GM19438 (cell line): ENCODE measurements around the gene KCTD16.

Source experiments
- ATAC-seq: cut with Tn5 transposase; IDR thresholded peaks from one replicate; pipeline ENCODE4 v1.9.1; 2021; ENCODE audit warnings: low read depth; ENCODE audit not compliant: unreplicated experiment

KCTD16 gene

DNA sequence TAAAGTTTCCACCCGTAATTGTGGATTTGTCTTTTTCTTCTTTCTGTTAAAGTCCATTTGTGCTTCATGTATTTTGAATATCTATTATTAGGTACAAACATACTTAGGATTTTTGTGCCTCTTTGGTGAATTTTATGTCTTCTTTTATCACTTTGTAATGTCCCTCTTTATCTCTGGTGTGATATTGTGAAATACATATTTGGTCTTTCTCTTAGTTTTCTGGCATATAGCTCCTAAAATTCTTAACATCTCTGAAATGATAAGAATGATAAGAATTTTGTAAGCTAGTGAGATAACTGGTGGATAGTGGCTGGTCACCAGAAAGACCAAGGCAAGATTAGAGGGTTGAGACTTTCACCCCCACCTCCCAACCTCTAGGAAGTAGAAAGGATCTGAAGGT, 111.1 kb downstream of the KCTD16 start:
- no peak for ATAC-seq

GRCh38 chr5:144284036-144284435, 113.4 kb downstream of the KCTD16 start:
- ATAC-seq = no peak

DNA sequence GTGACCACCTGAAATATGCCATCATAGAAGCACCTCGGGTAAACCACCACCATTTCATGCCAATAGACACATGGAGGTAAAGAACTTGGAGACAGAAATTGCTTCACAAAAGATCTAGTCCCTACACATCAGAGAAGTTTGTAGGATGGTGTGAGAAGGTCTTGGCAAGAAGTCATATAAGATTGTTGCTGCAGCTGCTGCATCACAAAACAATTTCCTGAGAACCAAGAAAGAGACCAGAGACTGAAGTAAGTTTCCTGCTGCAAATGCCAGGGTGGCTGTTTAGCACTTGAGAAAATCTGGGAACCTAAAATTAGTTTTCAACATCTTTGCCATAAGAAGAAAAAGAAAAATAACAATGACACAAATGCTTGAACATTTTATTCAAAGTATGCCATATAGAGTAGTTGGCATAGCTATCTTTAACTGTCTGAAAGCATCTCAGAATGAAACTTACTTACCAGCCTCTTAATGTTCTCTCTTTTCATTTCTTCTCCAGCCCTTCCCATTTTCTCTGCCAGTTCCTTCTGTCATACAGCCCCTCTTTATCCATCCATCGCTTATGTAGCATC, 114.3 kb downstream of the KCTD16 start:
- no peak for ATAC-seq

DNA sequence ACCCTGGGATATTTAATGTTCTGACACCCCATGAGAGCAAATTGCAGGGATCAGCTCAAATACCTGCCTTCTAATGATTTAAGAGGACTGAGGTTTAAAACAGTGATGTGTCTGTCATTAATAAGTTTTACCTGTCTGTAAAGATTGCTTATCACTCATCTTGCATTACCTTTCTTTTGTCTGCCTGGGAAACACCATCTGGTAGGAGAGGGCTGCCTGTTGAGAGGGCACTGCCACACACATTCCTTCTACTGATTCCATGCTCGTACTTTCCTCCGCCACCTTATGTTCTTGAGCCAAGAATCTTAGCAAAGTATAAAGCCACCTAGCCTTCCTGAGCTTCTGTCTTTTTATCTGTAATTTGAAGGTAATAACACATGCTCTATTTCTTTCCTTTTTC, 118.6 kb downstream of the KCTD16 start:
- ATAC-seq = no peak

GRCh38 chr5:144292029-144292428, 121.4 kb downstream of the KCTD16 start:
- no peak for ATAC-seq

DNA sequence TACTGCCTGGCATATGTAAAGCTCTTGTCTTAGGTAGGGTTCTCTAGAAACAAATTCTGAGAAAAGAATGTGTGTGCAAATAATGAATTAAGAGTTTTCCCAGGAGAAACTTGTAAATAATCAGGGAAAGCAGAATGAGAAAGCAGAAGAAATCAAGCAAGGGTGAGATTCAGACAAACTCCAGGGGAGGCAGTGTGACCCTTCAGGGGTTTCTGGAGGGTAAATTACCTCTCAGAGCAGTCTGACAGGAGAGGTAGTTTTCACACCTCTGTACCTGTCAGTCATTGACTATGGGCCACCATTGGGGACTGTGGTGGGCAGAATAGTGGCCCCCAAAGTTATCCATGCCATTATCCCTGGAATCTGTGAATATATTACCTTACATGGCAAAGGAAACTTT, 124.6 kb downstream of the KCTD16 start:
- ATAC-seq = no peak

- no peak for ATAC-seq
Measured at GRCh38 chr5:144297081-144297480, 126.4 kb downstream of the KCTD16 start.

DNA sequence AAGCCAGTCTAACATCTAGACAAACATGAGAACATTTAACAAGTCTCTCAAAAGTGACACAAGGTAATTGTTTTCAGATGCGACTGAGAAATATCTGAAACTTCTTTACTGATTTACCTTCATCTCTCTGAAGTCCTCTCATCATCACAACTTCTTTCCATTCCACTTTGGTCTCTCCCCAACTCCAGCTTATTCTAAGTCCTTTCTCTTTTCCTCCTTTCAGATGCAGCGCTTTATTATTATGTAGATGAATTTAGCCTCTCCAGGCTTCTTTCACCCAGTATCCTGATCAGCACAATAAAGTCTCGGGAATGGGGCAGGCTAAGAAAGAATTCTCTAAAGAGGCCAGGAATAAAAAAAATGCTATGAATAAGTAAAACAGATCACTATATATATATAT, 128.0 kb downstream of the KCTD16 start:
- no peak for ATAC-seq

DNA sequence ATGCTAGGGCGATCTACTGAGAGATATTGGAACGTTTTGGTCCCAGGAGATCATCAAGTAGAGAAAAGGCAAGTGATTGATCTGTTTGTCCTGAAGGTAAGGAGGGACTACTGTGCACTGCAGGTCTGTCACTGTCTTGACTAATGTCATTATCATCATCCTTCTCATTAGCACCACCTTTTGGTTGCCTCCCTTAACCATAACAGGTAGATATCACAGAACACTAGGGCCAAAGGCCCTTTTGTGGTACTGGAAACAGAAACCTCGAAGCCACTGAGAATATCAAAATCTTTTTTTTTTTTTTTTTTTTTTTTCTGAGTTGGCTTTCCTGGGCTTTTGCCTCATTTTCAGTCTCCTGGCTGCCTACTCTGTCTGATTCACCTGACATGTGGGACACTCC, 134.0 kb downstream of the KCTD16 start:
- no peak for ATAC-seq

- no peak for ATAC-seq
Measured at GRCh38 chr5:144307736-144308135, 137.1 kb downstream of the KCTD16 start.

- ATAC-seq = no peak
Measured at GRCh38 chr5:144308174-144308573, 137.5 kb downstream of the KCTD16 start.

- no peak for ATAC-seq
Measured at GRCh38 chr5:144308906-144309670, 138.4 kb downstream of the KCTD16 start.

DNA sequence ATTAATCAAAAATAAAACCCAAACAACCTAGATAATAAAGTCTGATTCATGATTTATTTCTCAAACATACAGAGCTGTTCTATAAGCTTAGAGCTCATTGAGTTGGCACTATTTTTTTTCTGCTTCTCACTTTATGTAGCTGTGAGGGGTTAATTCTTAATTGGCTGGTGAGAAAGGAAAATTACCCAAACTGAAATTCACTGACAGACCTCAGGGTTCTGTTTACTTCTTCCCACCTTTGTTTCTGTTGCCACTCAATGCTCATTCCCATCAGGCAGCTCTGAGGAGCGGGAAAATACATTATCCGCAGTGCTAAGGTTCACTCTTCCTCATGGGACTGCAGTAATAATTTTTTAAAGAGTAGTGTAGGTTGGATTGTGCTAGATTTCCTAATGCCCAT, 139.9 kb downstream of the KCTD16 start:
- no peak for ATAC-seq

GRCh38 chr5:144313147-144313726, 142.6 kb downstream of the KCTD16 start:
- no peak for ATAC-seq

- no peak for ATAC-seq
Measured at GRCh38 chr5:144315026-144315425, 144.4 kb downstream of the KCTD16 start.

DNA sequence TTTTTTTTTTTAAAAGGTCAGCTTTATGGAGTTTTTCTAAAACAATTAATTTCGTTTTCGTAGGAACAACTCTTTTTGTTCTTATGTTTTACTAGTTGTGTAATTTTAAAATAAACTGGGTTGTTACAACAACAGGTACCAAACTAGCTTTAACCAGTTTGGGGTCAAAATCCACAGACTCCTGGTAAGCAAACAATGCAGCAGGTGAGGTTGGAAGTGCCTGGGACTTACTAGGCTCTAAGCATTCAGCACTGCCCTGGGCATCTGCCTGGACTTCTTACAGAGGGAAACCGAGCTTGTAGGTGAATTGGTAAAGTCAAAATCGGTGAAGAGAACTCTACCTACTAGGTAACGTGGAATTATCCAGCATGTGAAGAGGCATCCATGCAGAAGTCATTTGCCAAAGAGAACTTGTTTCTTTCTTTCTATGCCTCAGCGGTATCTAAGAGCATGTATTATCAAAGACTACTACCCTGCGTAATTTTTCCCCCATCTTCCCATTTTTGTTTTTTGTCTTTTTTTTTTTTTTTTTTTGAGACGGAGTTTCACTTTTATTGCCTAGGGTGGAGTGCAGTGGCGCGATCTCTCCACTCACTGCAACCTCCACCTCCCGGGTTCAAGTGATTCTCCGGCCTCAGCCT, 145.4 kb downstream of the KCTD16 start:
- ATAC-seq = no peak

DNA sequence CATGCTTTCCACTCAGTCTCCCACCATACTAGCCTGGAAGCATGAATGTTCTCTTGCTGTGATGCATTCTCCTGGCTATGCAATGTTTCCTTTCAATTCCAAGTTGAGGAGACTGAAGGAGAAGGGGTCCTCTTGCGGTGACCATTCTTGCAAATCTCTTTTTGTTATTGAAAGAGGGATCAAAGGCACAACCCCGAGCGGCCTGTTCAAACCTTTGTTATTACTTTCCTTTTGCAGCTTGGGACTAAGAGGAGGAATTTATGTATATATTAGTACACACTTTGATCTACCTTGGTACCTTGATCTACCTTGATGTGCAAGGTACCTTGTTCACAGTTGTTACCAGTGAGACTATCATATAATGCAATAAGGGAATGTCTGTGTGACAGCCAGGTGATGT, 147.3 kb downstream of the KCTD16 start:
- no peak for ATAC-seq

DNA sequence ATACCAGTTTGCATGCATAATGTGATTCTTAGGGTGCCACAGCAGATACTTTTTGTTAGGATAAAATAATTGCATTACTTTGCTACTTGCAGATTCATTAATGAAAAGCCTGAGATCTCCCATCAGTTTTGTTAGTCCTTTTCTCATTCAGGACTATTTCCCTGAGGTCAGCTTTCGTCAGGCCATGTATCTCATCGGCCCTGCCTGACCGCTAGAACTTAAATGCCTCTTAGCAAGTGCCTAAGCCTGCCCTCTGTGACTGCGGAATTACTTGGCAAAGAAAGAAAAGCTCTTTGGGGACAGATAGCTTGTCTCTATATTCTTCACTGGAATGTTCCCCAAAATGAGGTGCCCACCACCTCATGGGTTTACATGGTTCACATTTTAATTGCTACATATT, 147.8 kb downstream of the KCTD16 start:
- no peak for ATAC-seq

GRCh38 chr5:144323181-144323580, 152.5 kb downstream of the KCTD16 start:
- no peak for ATAC-seq

DNA sequence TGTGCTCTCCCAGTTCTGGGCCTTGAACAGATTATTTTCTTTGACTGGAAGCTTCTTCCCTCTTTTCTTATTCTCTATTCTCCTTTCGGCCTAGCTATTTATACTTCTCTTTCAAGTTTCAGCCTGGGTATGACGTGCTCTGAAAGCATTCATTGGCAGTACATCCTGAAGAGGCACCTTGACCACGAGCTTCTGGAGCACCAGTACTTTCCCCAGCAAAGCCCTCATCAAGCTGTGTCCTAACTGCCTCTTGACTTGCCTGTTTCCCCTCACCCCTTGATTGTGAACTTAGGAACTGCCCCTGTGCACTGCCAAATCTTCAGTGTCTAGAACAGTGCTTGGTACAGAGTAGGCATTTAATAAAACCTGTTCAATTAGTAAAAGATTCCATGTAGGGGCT, 154.9 kb downstream of the KCTD16 start:
- ATAC-seq = no peak

GRCh38 chr5:144328494-144328893, 157.8 kb downstream of the KCTD16 start:
- no peak for ATAC-seq

GRCh38 chr5:144328980-144329379, 158.3 kb downstream of the KCTD16 start:
- ATAC-seq = no peak
